ENCODE data around the gene FBXO40. TPM values are rescaled to one million over a fixed set of nuclear protein-coding genes. Genes with fewer than 3 reads are reported as not detected.

Gene FBXO40
- total and polyA plus RNA-seq, 2 of the 8 experiments (the other 6 are each of a cell fraction or from before 2014, with no cell fraction given) = 0.03 TPM; not detected in 1

- no peak for DNase-seq (ENCODE audit: low read depth in 1 of 2, low spot score in 2 of 2)
- peaks cover 4 to 34% of the 10 kb centered on the region in 2 experiments for H3K79me2 ChIP-seq (ENCODE audit: control insufficient read depth in 1 of 2, insufficient read depth in 2 of 2, low read length in 2 of 2)
- 16% methylated on average over 18 of the region's 18 CpGs; no CpG with 5 or more reads in 1 of the 2 experiments for WGBS, 2 experiments (ENCODE audit: extremely low coverage in 1 of 2, insufficient coverage in 1 of 2, insufficient read length in 1 of 2, insufficient replicate concordance in 2 of 2, low coverage in 1 of 2, low lambda C conversion rate in 2 of 2, missing lambda C conversion rate in 1 of 2)
- no peak for TF ChIP-seq TEAD4 (IDR thresholded peaks at IDR 0.05; ENCODE audit: low read depth, low read length)
Observed at GRCh38 chr3:121545049-121545573, 48.1 kb upstream of the FBXO40 start.

More at GRCh38 chr3:121545049-121545573, 48.1 kb upstream of the FBXO40 start:
- Histone ChIP-seq H3K36me3 (ENCODE audit: control insufficient read depth in 2 of 4, insufficient read depth in 4 of 4, low read length in 3 of 4) (peaks cover 2 to 16% (median 6%) of the 10 kb centered on the region in 4 experiments; a peak in 4 of 8 replicates), H3K18ac (ENCODE audit: extremely low read depth, low read length) (no peak overlapping the region; the same call in 1 of the 2 replicates), H4K91ac (replicated peaks; ENCODE audit: insufficient read length, low read length) (no peak overlapping the region), H3K79me1 (ENCODE audit: low read depth, low read length) (no peaks in the 10 kb centered on the region), H3K56ac (replicated peaks; ENCODE audit: insufficient read length, low read depth, low read length) (no peak overlapping the region), H2AFZ (ENCODE audit: low read length) (no peak overlapping the region; the same call in 1 of the 2 replicates), H2BK15ac (ENCODE audit: low read length) (no peak overlapping the region), H3K9me3 (ENCODE audit: insufficient read depth in 2 of 2, low read depth in 1 of 2, low read length in 1 of 2) (no peaks in the 10 kb centered on the region), H3K4ac (replicated peaks; ENCODE audit: insufficient read length, low read depth, low read length) (no peak overlapping the region), H3K27me3 (replicated peaks in 1 of 4; ENCODE audit: control insufficient read depth in 3 of 4, extremely low read depth in 1 of 4, insufficient read depth in 3 of 4, low read length in 3 of 4) (no peaks in the 10 kb centered on the region), H3K9ac (replicated peaks in 1 of 4; ENCODE audit: extremely low read depth in 1 of 4, low read depth in 3 of 4, low read length in 3 of 4) (peak overlapping the region; percentile 68 to 96 (median 88)), H3K14ac (ENCODE audit: insufficient read length) (no peak overlapping the region), H3K4me2 (ENCODE audit: insufficient read depth in 1 of 2, low read depth in 2 of 2, low read length in 2 of 2) (peak overlapping the region; percentile 79 to 94), H2AK5ac (ENCODE audit: low read depth, low read length) (no peak overlapping the region), H4K5ac (ENCODE audit: insufficient read length, low read depth, low read length) (no peak overlapping the region), H4K8ac (ENCODE audit: extremely low read depth, insufficient read depth, low read length) (peak overlapping the region; percentile 96), H2BK20ac (ENCODE audit: low read length) (no peak overlapping the region), H2BK12ac (ENCODE audit: low read depth, low read length) (no peak overlapping the region), H3K27ac (ENCODE audit: low read depth, low read length) (peak overlapping the region; percentile 55), H3K4me1 (replicated peaks in 1 of 4; ENCODE audit: control insufficient read depth in 3 of 4, insufficient read depth in 4 of 4, low read length in 3 of 4) (0 out of 7 replicates have a peak, but pooled peaks cover 0 to 2% (median 0%) of the 10 kb centered on the region in 4 experiments), H4K20me1 (replicated peaks in 1 of 2; ENCODE audit: control insufficient read depth in 1 of 2, insufficient read depth in 2 of 2, low read length in 2 of 2) (peaks cover 0 to 3% of the 10 kb centered on the region in 2 experiments), H2BK120ac (replicated peaks; ENCODE audit: low read depth, low read length) (no peak overlapping the region), H3K4me3 (ENCODE audit: extremely low read depth in 1 of 4, insufficient read depth in 2 of 4, low read depth in 3 of 4, low read length in 4 of 4) (peak overlapping the region; percentile 86 to 98 (median 94)), H3K23ac (ENCODE audit: insufficient read length) (no peak overlapping the region), H3K23me2 (ENCODE audit: low read depth, low read length) (peaks cover 7% of the 10 kb centered on the region), H2BK5ac (ENCODE audit: low read depth, low read length) (peak overlapping the region; percentile 52; the same call in 1 of the 2 replicates)
- ChIA-PET CTCF (ENCODE audit: partially characterized antibody) (interaction anchor here (1.2 to 2.7 kb wide), 7 partner anchors 8 to 755 kb away, joined by 3 to 13 read pairs (median 5); no protein-coding TSS in a partner anchor), POLR2A (ENCODE audit: partially characterized antibody) (interaction anchor here (0.9 to 1.9 kb wide), 5 partner anchors 9 to 320 kb away, joined by 3 to 5 read pairs (median 4); partner anchors contain the start of gene GOLGB1)
- no peak for FAIRE-seq
